Gastrocnemius medialis (tissue), 4 donors: ENCODE data around the gene CEP295NL.

Experiments used
- CTCF ChIP-seq, 5 experiments: fragments of 450-650 bp in 3 of 5; fragments of 200-600 bp in 2 of 5; sonication (generic) in 2 of 5; IDR thresholded peaks in 4 of 5; conservative IDR thresholded peaks in 1 of 5; 1 replicate in 4 of 5; 2 replicates in 1 of 5; pipeline ENCODE4 v1.5.1; 2016 to 2019; ENCODE audit warnings: antibody characterized with exemption in 5 of 5, mild to moderate bottlenecking in 3 of 5, moderate library complexity in 3 of 5
- POLR2A ChIP-seq, 2 donors: fragments of 450-650 bp; IDR thresholded peaks; one replicate each; pipeline ENCODE4 v1.6.1; 2017; ENCODE audit warnings: antibody characterized with exemption in 2 of 2, mild to moderate bottlenecking in 2 of 2, moderate library complexity in 2 of 2

- TF ChIP-seq CTCF (IDR thresholded peaks at IDR 0.05 in 4 of 5, conservative IDR thresholded peaks at IDR 0.05 in 1 of 5) (no peak), POLR2A (IDR thresholded peaks at IDR 0.05) (no peak)
Measured at GRCh38 chr17:78852709-78853121, 50.3 kb downstream of the CEP295NL start.
